Measurements from ENCODE around the gene CPSF3.
"Not testable (repeated sequence)": the region's sequence is repeated elsewhere in the genome, so short reads cannot be mapped to it uniquely, and the experiment has no call there.

- not testable (repeated sequence) for TF ChIP-seq CTCF (IDR thresholded peaks at IDR 0.05; ENCODE audit: borderline replicate concordance, extremely low read depth, low read length, poor library complexity, severe bottlenecking); EZH2 (IDR thresholded peaks at IDR 0.05; ENCODE audit: borderline replicate concordance, low read depth, low read length, severe bottlenecking)
Observed at GRCh38 chr2:9513946-9514345, 90.5 kb downstream of the CPSF3 start.
